Neuron (in vitro differentiated cells): Measurements from ENCODE around the gene RDH11.

Source experiments
- H2AFZ ChIP-seq: one replicate; pipeline ENCODE4 v1.6.1; 2013; ENCODE audit warnings: low read depth, mild to moderate bottlenecking, inconsistent platforms, low read length, moderate library complexity
- H3K27me3 ChIP-seq: one replicate; pipeline ENCODE4 v1.6.1; 2013; ENCODE audit warnings: low read length; ENCODE audit not compliant: insufficient read depth
- H3K36me3 ChIP-seq: one replicate; pipeline ENCODE4 v1.6.1; 2013; ENCODE audit warnings: low read length; ENCODE audit not compliant: insufficient read depth
- H3K4me1 ChIP-seq: one replicate; pipeline ENCODE4 v1.6.1; 2013; ENCODE audit warnings: low read length; ENCODE audit not compliant: insufficient read depth
- H3K4me3 ChIP-seq: 2 replicates; pipeline ENCODE4 v1.5.1; 2013; ENCODE audit warnings: mild to moderate bottlenecking, low read length, moderate library complexity
- H3K9me3 ChIP-seq: one replicate; pipeline ENCODE4 v1.6.1; 2013; ENCODE audit warnings: low read length

The RDH11 gene

GRCh38 chr14:67633451-67634147 lies 62.0 kb downstream of the RDH11 start:
- no peaks in the 10 kb centered on the region for H3K4me1 ChIP-seq
- H2AFZ ChIP-seq = no peak overlapping the region
- H3K27me3 ChIP-seq = no peaks in the 10 kb centered on the region
- H3K4me3 ChIP-seq = no peak overlapping the region
- H3K9me3 ChIP-seq = no peaks in the 10 kb centered on the region
- H3K36me3 ChIP-seq = no peaks in the 10 kb centered on the region

- Histone ChIP-seq H3K36me3 (no peaks in the 10 kb centered on the region), H3K4me1 (no peaks in the 10 kb centered on the region)
Measured at GRCh38 chr14:67630938-67631337, 64.6 kb downstream of the RDH11 start.

GRCh38 chr14:67630186-67630585 lies 65.4 kb downstream of the RDH11 start:
- H3K9me3 ChIP-seq = peaks cover 3% of the 10 kb centered on the region
- no peak overlapping the region for H3K4me3 ChIP-seq
- H2AFZ ChIP-seq = no peak overlapping the region
- H3K36me3 ChIP-seq = no peaks in the 10 kb centered on the region
- no peaks in the 10 kb centered on the region for H3K27me3 ChIP-seq
- no peaks in the 10 kb centered on the region for H3K4me1 ChIP-seq

More at GRCh38 chr14:67630938-67631337, 64.6 kb downstream of the RDH11 start:
- Histone ChIP-seq H3K4me3 (no peak overlapping the region), H3K9me3 (peaks cover 3% of the 10 kb centered on the region), H3K27me3 (no peaks in the 10 kb centered on the region), H2AFZ (no peak overlapping the region)

- Histone ChIP-seq H3K9me3 (peaks cover 6% of the 10 kb centered on the region), H3K4me1 (peaks cover 3% of the 10 kb centered on the region), H3K27me3 (no peaks in the 10 kb centered on the region), H3K4me3 (no peak overlapping the region), H3K36me3 (no peaks in the 10 kb centered on the region), H2AFZ (no peak overlapping the region)
Measured at GRCh38 chr14:67627519-67627918, 68.0 kb downstream of the RDH11 start.
